Measurements from ENCODE around the gene PXT1. TPM values are rescaled to one million over a fixed set of nuclear protein-coding genes. Genes with fewer than 3 reads are reported as not detected.

The PXT1 gene
- total and polyA plus RNA-seq, 4 donors = 0.05 TPM; not detected in 3

DNA sequence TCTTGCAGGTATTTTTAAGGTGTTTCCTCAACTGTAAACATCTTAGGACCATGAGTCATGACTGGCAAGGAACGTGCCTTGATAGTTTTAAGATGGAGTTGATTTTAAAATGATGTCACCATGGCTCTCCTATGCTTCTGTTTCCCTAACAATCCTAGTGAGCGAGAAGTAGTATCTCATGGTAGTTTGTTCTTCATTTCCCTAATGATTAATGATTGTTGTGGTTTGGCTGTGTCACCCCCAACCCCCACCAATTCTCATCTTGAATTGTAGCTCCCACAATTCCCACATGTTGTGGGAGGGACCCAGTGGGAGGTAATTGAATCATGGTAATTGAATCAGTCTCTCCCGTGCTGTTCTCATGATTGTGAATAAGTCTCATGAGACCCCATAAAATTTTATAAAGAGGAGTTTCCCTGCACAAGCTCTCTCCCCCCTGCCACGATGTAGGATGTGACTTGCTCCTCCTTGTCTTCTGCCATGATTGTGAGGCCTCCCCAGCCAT lies 89.2 kb downstream of the PXT1 start:
- Histone ChIP-seq H3K4me3 (ENCODE audit: low read length in 2 of 2) (no peak overlapping the region), H3K27me3 (ENCODE audit: control insufficient read depth in 1 of 2, insufficient read depth in 2 of 2, low read length in 1 of 2) (no peaks in the 10 kb centered on the region), H3K4me1 (ENCODE audit: control insufficient read depth in 1 of 2, insufficient read depth in 2 of 2, low read length in 2 of 2) (peaks cover 0 to 3% of the 10 kb centered on the region in 2 donors), H3K27ac (ENCODE audit: low read depth in 1 of 2, low read length in 2 of 2) (no peak overlapping the region), H3K36me3 (ENCODE audit: control insufficient read depth in 1 of 2, insufficient read depth in 2 of 2, low read length in 1 of 2) (no peaks in the 10 kb centered on the region), H3K9me3 (ENCODE audit: control insufficient read depth, low read length) (no peaks in the 10 kb centered on the region)
- ATAC-seq (ENCODE audit: low FRiP score) (no peak), DNase-seq (peak in 1 of 2 donors; percentile 5)
- intact Hi-C loops (cut with DNase I) = no loop called here
- WGBS, 2 donors = 73 to 77% methylated on average over 4 of the region's 4 CpGs

DNA sequence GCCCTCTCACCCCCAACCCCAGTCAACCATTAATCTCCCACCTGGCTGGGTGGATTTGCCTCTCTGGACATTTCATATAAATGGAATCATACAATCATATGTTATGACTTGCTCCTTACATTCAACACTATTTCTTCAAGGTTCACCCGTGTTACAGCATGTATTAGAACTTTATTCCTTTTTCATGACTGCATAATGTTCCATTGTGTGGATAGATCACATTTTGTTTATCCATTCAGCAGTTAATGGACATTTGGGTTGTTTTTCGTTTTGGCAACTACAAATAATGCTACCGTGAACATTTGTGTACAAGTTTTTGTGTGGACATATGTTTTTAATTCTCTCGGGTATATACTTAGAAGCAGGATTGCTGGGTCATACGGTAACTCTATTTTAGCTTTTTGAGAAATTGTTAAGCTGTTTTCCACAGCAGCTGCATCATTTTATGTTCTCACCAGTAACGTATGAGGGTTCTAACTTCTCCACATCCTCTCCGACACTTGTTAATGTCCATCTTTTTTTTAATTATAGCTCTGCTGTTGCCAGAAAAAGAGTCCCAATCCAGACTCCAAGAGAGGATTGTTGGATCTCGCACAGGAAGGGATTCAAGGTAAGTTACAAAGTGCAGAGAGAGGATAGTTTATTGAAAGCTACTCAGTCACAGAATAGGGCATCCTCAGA lies 90.0 kb downstream of the PXT1 start:
- ATAC-seq (ENCODE audit: low FRiP score) (no peak), DNase-seq (no peak)
- Histone ChIP-seq H3K4me3 (ENCODE audit: low read length in 2 of 2) (no peak overlapping the region), H3K27ac (ENCODE audit: low read depth in 1 of 2, low read length in 2 of 2) (no peak overlapping the region), H3K27me3 (ENCODE audit: control insufficient read depth in 1 of 2, insufficient read depth in 2 of 2, low read length in 1 of 2) (no peaks in the 10 kb centered on the region), H3K4me1 (ENCODE audit: control insufficient read depth in 1 of 2, insufficient read depth in 2 of 2, low read length in 2 of 2) (peaks cover 0 to 3% of the 10 kb centered on the region in 2 donors), H3K9me3 (ENCODE audit: control insufficient read depth, low read length) (no peaks in the 10 kb centered on the region), H3K36me3 (ENCODE audit: control insufficient read depth in 1 of 2, insufficient read depth in 2 of 2, low read length in 1 of 2) (no peaks in the 10 kb centered on the region)
- intact Hi-C loops (cut with DNase I) = no loop called here
- 96 to 97% methylated on average over 8 of the region's 8 CpGs for WGBS, 2 donors

DNA sequence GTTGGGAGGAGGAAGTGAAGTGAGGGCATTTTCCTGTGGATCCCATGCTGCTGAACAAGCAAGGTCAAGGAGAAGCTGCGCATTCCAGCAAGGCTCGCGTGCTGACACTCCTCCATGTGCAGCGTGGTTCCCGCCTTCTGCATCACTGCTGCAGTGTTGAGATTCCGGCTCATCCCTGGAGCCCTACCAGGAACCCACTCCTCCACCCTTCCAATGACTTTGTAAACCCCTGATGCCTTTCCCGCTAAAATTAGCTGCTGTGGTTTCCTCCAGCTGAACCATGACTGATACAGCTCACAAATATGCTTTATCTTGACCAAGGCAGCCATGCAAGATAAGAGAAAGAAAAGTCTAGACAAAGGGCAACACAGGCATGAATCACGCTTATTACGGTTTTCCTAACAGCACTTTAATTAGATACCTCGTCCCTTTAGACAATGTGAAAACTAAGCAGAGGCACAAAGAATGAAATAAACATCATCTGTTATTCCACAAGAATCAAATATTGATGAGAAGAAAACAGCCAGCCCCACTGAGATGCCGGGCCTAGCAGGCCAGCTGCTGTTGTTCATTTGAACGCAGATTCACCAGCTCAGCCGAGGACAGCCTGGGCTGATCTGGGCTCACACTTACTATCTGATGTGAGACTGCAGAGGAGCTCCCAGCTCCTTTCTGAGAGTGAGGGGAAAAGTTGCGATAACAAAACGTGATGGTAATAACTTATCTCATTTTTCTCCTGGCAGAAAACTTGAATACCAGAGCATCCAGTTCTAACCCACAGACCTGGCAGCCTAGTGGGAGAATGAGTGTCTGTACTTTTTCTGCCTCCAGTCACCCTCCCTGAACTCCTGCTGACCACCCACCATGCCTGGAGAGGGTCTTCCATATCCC lies 91.7 kb downstream of the PXT1 start:
- Histone ChIP-seq H3K9me3 (ENCODE audit: control insufficient read depth, low read length) (no peaks in the 10 kb centered on the region), H3K27ac (ENCODE audit: low read depth in 1 of 2, low read length in 2 of 2) (peak overlapping the region; percentile 38 to 95), H3K36me3 (ENCODE audit: control insufficient read depth in 1 of 2, insufficient read depth in 2 of 2, low read length in 1 of 2) (no peaks in the 10 kb centered on the region), H3K4me1 (ENCODE audit: control insufficient read depth in 1 of 2, insufficient read depth in 2 of 2, low read length in 2 of 2) (peaks cover 0 to 3% of the 10 kb centered on the region in 2 donors), H3K4me3 (ENCODE audit: low read length in 2 of 2) (no peak overlapping the region), H3K27me3 (ENCODE audit: control insufficient read depth in 1 of 2, insufficient read depth in 2 of 2, low read length in 1 of 2) (no peaks in the 10 kb centered on the region)
- WGBS, 2 donors = 28 to 31% methylated on average over 15 of the region's 15 CpGs
- intact Hi-C loops (cut with DNase I) = no loop called here
- ATAC-seq (ENCODE audit: low FRiP score) = peak; percentile 68
- DNase-seq = peak; percentile 74 to 80

DNA sequence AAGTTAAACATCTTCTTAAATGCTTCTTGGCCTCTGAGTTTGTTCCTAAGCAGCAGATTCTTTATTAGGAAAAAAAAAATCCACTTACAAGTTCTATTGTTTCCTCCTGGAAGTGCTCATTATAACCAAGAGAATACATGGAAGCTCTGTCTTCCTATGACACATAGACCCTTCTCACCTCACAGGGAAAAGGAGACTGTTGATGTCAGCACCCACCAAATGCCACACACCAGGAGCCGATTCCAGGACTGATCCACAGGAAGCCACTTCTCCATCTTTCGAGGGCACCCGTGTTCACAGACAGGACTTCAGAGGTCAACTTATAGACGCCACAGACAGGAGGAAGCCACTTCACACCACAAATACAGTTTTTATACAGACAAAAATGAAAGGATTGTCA lies 92.6 kb downstream of the PXT1 start:
- peaks cover 0 to 3% of the 10 kb centered on the region in 2 donors for H3K4me1 ChIP-seq (ENCODE audit: control insufficient read depth in 1 of 2, insufficient read depth in 2 of 2, low read length in 2 of 2)
- no peaks in the 10 kb centered on the region for H3K27me3 ChIP-seq (ENCODE audit: control insufficient read depth in 1 of 2, insufficient read depth in 2 of 2, low read length in 1 of 2)
- no peaks in the 10 kb centered on the region for H3K9me3 ChIP-seq (ENCODE audit: control insufficient read depth, low read length)
- 85 to 87% methylated on average over 4 of the region's 4 CpGs for WGBS, 2 donors
- no peaks in the 10 kb centered on the region for H3K36me3 ChIP-seq (ENCODE audit: control insufficient read depth in 1 of 2, insufficient read depth in 2 of 2, low read length in 1 of 2)
- peak overlapping the region in 1 of 2 donors; percentile 38 for H3K27ac ChIP-seq (ENCODE audit: low read depth in 1 of 2, low read length in 2 of 2)
- no peak for ATAC-seq (ENCODE audit: low FRiP score)
- intact Hi-C loops (cut with DNase I) = no loop called here
- peak in 1 of 2 donors; percentile 12 for DNase-seq
- no peak overlapping the region for H3K4me3 ChIP-seq (ENCODE audit: low read length in 2 of 2)

DNA sequence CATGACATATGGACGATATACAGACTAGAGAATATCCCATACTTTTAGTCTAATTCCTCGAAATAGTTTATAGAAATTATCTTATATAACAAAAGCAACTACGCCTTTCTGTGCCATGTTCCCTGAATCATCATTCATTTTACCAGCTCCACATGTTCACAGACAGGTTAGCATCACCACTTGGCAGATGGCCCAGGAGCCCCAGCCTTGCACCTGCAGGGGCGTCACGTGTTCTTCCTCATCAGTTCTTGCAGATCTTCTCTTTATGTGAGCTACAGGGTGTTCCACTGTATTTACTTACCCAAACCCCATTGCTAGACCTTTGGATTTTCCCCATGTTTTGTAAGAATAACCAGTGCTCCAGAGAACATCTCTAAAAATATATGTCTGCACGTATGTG lies 93.4 kb downstream of the PXT1 start:
- WGBS, 2 donors = 93 to 95% methylated on average over 6 of the region's 6 CpGs
- Histone ChIP-seq H3K27ac (ENCODE audit: low read depth in 1 of 2, low read length in 2 of 2) (no peak overlapping the region), H3K4me1 (ENCODE audit: control insufficient read depth in 1 of 2, insufficient read depth in 2 of 2, low read length in 2 of 2) (peaks cover 0 to 3% of the 10 kb centered on the region in 2 donors), H3K4me3 (ENCODE audit: low read length in 2 of 2) (no peak overlapping the region), H3K27me3 (ENCODE audit: control insufficient read depth in 1 of 2, insufficient read depth in 2 of 2, low read length in 1 of 2) (no peaks in the 10 kb centered on the region), H3K36me3 (ENCODE audit: control insufficient read depth in 1 of 2, insufficient read depth in 2 of 2, low read length in 1 of 2) (no peaks in the 10 kb centered on the region), H3K9me3 (ENCODE audit: control insufficient read depth, low read length) (no peaks in the 10 kb centered on the region)
- peak in 1 of 2 donors; percentile 52 for DNase-seq
- intact Hi-C loops (cut with DNase I) = no loop called here
- no peak for ATAC-seq (ENCODE audit: low FRiP score)

DNA sequence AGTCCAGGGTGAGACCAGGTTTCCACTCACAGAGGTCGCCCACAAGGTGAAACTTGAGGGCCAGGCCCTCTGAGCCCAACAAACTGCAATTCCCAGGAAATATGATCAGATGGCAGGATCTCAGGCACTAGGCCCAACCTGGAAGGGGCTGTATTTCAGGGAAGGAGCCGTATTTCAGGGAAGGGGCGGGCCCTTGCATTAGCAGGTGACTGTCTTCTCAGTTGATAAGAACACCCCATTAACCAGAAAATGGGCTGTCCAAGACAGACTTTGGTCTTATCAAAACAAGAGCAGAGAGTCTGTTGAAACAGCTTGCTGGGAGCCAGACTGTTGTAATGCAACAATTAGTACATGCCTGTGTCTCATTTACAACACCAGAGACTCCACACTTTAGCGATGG lies 95.0 kb downstream of the PXT1 start:
- no peak overlapping the region for H3K27ac ChIP-seq (ENCODE audit: low read depth in 1 of 2, low read length in 2 of 2)
- ATAC-seq (ENCODE audit: low FRiP score) = no peak
- 93% methylated on average over 4 of the region's 4 CpGs for WGBS, 2 donors
- peaks cover 0 to 3% of the 10 kb centered on the region in 2 donors for H3K4me1 ChIP-seq (ENCODE audit: control insufficient read depth in 1 of 2, insufficient read depth in 2 of 2, low read length in 2 of 2)
- DNase-seq = peak in 1 of 2 donors; percentile 23
- H3K36me3 ChIP-seq (ENCODE audit: control insufficient read depth in 1 of 2, insufficient read depth in 2 of 2, low read length in 1 of 2) = no peaks in the 10 kb centered on the region
- no peaks in the 10 kb centered on the region for H3K9me3 ChIP-seq (ENCODE audit: control insufficient read depth, low read length)
- intact Hi-C loops (cut with DNase I) = no loop called here
- H3K27me3 ChIP-seq (ENCODE audit: control insufficient read depth in 1 of 2, insufficient read depth in 2 of 2, low read length in 1 of 2) = no peaks in the 10 kb centered on the region
- no peak overlapping the region for H3K4me3 ChIP-seq (ENCODE audit: low read length in 2 of 2)

DNA sequence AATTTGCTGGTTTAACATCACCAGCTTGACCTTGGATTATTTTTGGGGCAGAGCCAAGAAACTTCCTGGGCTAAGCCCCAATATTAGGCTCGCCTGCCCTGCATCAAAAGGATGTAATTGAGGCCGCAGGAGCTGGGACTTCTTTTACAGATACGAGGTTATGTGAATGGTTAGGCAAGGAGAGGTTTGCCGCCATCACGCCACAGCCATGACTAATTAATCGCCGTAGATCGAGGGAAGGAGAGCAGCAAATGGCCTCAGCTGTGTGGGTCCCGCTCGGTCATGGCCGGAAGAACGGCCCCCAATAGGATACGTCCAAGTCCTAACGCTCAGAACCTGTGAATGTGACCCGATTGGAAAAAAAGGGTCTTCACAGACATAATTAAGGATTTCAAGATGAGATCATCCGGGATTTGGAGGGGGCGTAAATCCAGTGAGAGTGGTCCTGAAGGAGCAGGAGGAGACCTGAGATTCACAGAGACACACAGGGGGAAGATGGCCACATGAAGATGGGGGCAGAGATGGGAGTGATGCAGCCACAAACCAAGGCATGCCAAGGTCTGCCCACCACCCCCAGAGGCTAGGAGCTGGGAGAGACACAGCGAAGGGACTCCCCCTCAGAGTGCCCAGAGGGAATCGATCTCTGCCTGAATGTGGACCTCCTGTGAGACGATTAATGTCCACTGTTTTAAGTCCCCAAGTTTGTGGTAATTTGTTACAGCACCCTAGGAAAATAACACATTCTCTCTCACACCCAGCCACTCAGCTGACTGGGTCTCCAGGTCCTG lies 96.0 kb downstream of the PXT1 start:
- intact Hi-C loops (cut with DNase I) = no loop called here
- Histone ChIP-seq H3K27me3 (ENCODE audit: control insufficient read depth in 1 of 2, insufficient read depth in 2 of 2, low read length in 1 of 2) (no peaks in the 10 kb centered on the region), H3K36me3 (ENCODE audit: control insufficient read depth in 1 of 2, insufficient read depth in 2 of 2, low read length in 1 of 2) (no peaks in the 10 kb centered on the region), H3K27ac (ENCODE audit: low read depth in 1 of 2, low read length in 2 of 2) (no peak overlapping the region), H3K4me1 (ENCODE audit: control insufficient read depth in 1 of 2, insufficient read depth in 2 of 2, low read length in 2 of 2) (peaks cover 0 to 3% of the 10 kb centered on the region in 2 donors), H3K4me3 (ENCODE audit: low read length in 2 of 2) (no peak overlapping the region), H3K9me3 (ENCODE audit: control insufficient read depth, low read length) (no peaks in the 10 kb centered on the region)
- peak in 1 of 2 donors; percentile 60 for DNase-seq
- ATAC-seq (ENCODE audit: low FRiP score) = no peak
- WGBS, 2 donors = 93% methylated on average over 20 of the region's 20 CpGs

DNA sequence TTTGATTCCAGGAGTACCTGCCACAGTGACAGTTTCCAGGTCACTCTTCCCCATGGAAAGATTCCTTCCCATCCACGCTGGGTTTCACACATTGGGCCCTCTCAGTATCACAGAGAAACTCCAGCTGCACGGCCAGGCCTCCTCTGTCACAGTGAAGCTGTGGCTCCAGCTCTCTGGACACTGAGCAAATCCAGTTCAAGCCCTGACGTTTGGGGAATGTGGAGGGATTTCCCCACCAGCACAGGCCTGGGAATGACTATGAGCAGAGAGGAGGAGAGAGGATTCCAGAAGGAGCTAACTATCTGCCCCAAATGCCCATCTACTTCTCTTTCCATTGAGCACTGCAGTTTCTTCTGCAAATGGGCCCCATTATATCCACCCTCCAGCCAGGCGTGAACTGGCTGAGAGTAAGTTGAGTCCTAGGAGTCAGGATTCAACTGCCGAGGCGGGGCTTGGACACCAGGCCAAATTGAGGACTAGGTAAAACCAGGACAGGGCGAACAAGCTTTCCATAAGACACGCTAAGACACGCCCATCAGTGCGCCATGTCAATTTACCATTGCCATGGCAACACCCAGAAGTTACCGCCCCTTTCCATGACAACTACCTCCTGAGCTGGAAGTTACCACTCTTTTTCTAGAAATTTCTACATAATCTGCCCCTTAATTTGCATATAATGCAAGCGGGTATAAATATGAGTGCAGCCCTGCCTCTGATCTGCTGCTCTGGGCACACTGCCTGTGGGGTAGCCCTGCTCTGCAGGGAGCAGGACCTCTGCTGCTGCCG lies 96.8 kb downstream of the PXT1 start:
- ATAC-seq (ENCODE audit: low FRiP score) = no peak
- Histone ChIP-seq H3K9me3 (ENCODE audit: control insufficient read depth, low read length) (no peaks in the 10 kb centered on the region), H3K4me1 (ENCODE audit: control insufficient read depth in 1 of 2, insufficient read depth in 2 of 2, low read length in 2 of 2) (peaks cover 0 to 3% of the 10 kb centered on the region in 2 donors), H3K27ac (ENCODE audit: low read depth in 1 of 2, low read length in 2 of 2) (no peak overlapping the region), H3K27me3 (ENCODE audit: control insufficient read depth in 1 of 2, insufficient read depth in 2 of 2, low read length in 1 of 2) (no peaks in the 10 kb centered on the region), H3K4me3 (ENCODE audit: low read length in 2 of 2) (no peak overlapping the region), H3K36me3 (ENCODE audit: control insufficient read depth in 1 of 2, insufficient read depth in 2 of 2, low read length in 1 of 2) (no peaks in the 10 kb centered on the region)
- intact Hi-C loops (cut with DNase I) = no loop called here
- WGBS, 2 donors = 86 to 87% methylated on average over 13 of the region's 13 CpGs
- peak in 1 of 2 donors; percentile 36 for DNase-seq

Measured in aorta (tissue), 5 donors.